T-helper 1 cell treated with Interleukin-12 subunit alpha and Interleukin-12 subunit beta and Interleukin-4 antibody, amounts not matched to agents 30 ng/mL and 1 ng/mL, for 36 hours (primary cell): ENCODE data around the gene FOXN3. TPM values are rescaled to one million over a fixed set of nuclear protein-coding genes. Genes with fewer than 3 reads are reported as not detected.

Experiments used
- intact Hi-C: fragments of 100-400 bp; cut with micrococcal nuclease; formaldehyde crosslinking; loops from one replicate; pipeline ENCODE4 v1.15.1; 2024
- total RNA-seq: library from RNA; stranded (reverse); gene quantifications from 2 replicates; pipeline ENCODE4 v1.2.3, GENCODE V29; 2022

The FOXN3 gene
- total RNA-seq, 1 donor from 2014 or later: 110 TPM

DNA sequence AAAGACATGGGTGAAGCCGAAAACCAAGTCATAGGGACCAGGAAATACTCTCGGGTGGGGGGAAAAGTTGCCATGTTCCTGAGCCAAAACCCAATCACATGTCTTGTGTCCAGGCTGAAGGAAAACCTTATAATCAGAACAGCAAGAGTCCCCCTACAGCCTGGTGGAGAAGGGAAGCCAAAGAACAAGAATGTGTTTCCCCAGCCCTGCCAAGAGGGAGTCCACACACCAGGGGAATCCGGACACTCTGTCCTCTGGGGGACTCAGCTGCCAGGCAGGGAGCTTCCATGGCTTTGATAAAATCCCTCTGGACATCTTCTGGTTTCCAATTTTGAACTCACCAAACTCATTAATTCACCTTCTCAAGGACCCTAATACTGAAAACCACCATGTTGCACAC lies 273.0 kb downstream of the FOXN3 start:
- intact Hi-C loops: no loop called here

GRCh38 chr14:89143595-89143994 lies 273.4 kb downstream of the FOXN3 start:
- intact Hi-C loops: no loop called here

GRCh38 chr14:89142366-89142765 lies 274.7 kb downstream of the FOXN3 start:
- intact Hi-C loops: no loop called here

GRCh38 chr14:89141862-89142261 lies 275.2 kb downstream of the FOXN3 start:
- intact Hi-C loops: no loop called here

DNA sequence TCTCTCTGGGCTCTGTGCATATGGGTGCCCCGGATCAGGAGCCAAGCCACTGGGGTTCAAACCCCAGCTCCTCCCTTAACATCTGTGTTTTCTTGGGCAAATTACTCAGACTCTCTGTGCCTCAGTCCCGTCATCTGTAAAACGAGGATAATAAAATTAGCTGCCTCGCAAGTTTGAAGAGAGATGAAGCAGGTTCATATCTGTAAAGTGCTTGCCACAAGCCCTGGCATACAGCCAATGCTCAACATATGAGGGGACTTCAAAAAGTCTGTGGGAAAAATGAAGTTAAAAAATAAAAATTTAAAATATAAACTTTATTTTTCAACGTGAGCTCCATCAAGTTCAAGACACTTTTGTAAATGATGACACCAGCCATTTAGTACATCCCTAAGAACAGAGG lies 276.7 kb downstream of the FOXN3 start:
- intact Hi-C loops: no loop called here

GRCh38 chr14:89139404-89140247 lies 277.4 kb downstream of the FOXN3 start:
- intact Hi-C loops: no loop called here

DNA sequence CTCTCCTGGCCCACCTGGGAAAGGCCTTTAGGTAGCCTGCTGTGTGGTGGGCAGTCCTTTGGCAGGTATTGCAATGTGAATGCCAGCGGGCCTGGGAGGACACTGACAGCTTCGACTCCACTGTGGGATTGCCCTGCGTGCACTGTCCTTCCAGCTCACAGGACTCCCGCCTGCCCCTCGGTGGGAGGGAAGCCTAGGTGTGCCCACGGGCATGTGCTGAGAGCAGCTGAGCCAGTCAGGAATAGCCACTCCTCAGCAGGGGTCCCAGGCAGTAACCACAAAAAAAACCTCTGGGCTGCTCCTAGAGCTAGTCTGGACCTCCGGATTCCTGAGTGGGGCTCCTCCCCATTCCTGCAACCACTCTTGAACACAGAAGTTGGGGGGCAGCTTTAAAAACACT lies 278.2 kb downstream of the FOXN3 start:
- intact Hi-C loops: no loop called here

DNA sequence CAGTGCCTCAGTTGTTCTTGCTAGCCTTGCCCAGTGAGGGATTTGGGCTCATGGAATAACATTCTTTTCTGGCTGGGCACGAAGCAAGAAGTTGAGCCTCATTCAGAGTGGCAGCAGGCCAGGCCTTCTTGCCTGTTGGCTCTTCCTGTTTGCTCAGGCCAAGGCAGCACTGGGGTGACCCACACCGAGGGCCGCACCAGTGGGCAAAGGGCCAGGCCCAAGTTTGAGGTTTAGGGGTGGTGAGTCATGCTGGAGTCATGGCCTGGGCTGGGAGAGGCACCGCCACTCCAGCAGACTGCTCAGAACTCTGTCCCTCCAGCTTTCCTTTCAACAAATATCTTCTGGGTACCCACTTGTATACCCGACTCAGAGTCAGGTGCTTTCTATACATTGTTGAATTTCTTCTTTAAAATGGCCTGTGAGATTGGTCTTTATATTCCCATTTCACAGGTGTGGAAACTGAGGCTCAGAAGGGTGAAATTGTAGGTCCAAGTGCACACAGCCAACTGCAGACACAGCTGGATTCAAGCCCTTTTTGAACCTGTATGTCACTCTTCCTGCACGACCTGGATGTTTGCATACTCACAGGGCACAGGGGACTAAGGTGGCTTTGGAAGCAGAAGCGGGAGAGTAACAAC lies 279.4 kb downstream of the FOXN3 start:
- intact Hi-C loops: no loop called here

GRCh38 chr14:89136587-89136986 lies 280.4 kb downstream of the FOXN3 start:
- intact Hi-C loops: no loop called here

DNA sequence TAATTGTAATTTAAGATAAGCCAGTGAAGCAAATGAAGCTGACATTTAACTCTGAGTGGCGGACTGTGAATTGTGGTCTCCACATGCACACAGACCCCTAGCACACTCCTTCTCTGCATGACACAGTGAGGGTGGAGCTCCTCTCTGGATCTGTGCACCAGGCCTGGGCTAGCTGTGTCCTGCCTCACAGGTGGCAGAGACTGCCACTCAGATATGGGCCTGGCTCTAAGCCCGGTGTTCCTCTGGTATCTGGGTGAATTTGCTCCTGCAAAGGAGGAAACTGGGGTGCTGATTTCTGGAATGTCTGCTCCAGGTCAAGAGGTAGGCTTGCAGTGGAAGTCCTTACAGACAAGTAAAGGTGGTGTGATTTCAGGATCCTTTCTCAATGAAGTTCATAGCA lies 282.4 kb downstream of the FOXN3 start:
- intact Hi-C loops: no loop called here

DNA sequence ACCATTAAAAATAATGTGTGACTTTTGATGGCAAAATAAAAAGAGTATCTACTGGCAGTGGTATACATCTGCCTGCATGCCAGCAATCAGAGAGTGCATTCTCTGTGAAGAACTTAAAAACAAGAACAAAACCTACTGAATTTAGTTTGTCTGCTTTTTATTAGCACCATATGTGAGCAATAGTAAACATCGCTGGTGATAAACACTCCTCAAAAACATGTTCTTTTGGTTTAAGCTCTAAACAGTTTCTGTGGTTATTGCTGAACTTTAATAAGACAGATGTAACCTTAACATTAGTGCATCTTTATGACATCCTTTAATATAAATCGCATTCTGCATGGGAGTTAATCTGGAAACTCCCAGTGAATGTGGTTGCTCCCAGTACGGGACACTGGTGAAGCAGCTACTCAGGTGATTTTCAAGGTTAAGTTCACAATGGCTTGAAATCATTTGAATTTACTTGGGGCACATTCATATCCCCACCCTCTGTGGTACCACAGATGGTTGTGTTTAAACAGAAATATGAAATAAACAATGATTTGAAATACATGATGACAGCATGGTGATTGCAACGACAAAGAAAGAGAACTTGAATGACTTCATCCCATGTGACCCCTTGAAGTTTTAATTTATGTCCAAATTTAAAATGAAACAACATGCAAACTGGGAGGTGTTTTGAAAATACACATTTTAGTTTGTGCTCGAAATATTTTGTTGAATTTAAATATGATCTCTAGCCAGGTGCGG lies 285.9 kb downstream of the FOXN3 start:
- intact Hi-C loops: no loop called here

GRCh38 chr14:89129570-89129969 lies 287.5 kb downstream of the FOXN3 start:
- intact Hi-C loops: no loop called here

DNA sequence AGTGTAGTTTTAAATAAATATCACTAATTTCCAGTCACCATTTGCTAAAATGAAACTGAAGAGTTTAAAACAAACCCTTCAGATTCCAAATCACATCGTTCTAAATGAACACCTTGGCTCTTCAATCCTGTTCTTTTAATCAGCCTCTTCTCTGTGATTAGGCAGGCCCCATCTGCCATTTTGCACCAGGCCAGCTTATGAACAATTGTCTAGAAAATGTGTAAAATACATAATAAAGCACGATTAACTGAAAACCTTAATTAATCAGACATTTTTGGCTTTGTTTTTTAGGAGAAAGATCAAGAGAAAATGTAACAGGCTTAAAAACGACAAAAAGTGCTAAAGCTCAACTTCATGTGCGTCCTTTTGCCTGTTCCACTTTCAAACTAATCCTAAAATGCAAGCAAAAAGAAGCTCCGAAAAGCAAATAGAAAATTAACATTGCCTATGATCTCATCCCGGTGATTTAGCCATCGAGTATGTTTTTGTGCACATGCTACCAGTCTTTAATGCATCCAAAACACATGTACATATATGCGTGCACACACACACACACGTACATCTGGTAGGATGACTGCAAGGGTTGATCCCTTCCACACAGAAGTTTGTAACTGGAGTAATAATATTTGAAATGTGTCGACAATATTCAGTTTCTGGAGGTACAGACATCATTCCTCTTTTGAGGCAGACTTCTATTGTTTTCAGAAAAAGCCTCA lies 288.6 kb downstream of the FOXN3 start:
- intact Hi-C loops: no loop called here

DNA sequence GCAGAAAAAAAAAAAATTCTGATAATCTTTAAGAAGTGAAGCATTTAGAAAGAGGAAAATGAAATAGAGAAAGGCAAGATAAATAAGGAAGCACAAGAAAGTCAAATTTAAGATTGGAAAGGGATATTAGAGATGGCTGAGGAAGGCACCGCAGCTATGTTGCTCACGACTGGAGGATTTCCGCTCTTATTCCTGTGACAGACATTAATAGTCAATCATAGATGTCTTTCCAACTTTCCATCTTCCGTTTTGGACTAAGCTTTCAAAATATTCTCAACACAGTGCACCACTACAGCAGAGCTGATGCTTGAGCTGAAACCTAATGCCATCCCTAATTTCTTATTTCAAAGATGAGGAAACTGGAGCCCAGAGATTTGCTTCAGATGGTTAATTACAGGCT lies 290.6 kb downstream of the FOXN3 start:
- intact Hi-C loops: no loop called here

GRCh38 chr14:89125216-89125615 lies 291.8 kb downstream of the FOXN3 start:
- intact Hi-C loops: no loop called here

GRCh38 chr14:89123851-89124250 lies 293.2 kb downstream of the FOXN3 start:
- intact Hi-C loops: no loop called here

GRCh38 chr14:89123215-89123614 lies 293.8 kb downstream of the FOXN3 start:
- intact Hi-C loops: no loop called here

- intact Hi-C loops: no loop called here
Measured at GRCh38 chr14:89121968-89122620, 294.9 kb downstream of the FOXN3 start.

- intact Hi-C loops: no loop called here
Measured at GRCh38 chr14:89117012-89117411, 300.0 kb downstream of the FOXN3 start.

DNA sequence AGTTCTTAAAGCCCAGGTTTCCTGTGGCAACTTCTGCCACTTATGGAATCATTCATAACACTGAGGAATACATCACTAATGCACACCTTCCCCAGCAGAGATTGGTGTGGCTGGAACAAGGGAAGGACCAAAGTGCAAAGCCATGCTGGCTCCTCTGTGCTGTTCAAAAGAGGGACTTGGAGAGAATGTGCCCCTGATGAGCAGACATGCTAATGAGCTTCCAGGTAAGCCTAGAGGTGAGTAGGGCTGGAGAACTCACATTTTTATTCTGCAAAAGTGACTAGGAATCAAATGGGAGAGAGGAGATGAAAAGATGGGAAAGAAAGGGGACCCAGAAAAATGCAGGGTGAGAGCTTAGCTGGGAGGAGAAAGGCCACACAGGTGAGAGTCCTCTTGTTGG lies 302.9 kb downstream of the FOXN3 start:
- intact Hi-C loops: no loop called here

DNA sequence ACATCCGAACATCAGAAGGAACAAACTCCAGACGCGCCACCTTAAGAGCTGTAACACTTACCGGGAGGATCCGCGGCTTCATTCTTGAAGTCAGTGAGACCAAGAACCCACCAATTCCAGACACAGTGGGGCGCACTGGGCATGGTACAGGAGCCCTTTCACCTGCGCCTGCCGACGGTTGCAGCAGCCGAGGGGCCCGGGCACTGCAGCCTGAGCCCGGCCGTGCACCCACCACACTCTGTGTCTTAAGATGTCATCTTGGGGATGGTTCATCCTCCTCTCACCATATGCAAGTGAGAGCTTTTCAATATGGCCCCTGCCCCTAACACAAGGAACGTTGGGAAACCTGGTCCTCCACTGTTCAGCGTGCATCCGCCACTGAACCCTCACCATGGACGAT lies 304.3 kb downstream of the FOXN3 start:
- intact Hi-C loops: no loop called here
